K562 treated with DMSO at 1 percent for 48 hours (cell line): ENCODE data around the gene FHAD1. TPM values are rescaled to one million over a fixed set of nuclear protein-coding genes. Genes with fewer than 3 reads are reported as not detected.

Experiments
- total RNA-seq: library from RNA; unstranded; fragments of 300-600 nt; gene quantifications from 2 replicates; pipeline ENCODE4 v1.2.3, GENCODE V29; 2022; ENCODE audit warnings: low replicate concordance; ENCODE audit errors: extremely low read depth

The FHAD1 gene
- not detected in 2 replicates for total RNA-seq

DNA sequence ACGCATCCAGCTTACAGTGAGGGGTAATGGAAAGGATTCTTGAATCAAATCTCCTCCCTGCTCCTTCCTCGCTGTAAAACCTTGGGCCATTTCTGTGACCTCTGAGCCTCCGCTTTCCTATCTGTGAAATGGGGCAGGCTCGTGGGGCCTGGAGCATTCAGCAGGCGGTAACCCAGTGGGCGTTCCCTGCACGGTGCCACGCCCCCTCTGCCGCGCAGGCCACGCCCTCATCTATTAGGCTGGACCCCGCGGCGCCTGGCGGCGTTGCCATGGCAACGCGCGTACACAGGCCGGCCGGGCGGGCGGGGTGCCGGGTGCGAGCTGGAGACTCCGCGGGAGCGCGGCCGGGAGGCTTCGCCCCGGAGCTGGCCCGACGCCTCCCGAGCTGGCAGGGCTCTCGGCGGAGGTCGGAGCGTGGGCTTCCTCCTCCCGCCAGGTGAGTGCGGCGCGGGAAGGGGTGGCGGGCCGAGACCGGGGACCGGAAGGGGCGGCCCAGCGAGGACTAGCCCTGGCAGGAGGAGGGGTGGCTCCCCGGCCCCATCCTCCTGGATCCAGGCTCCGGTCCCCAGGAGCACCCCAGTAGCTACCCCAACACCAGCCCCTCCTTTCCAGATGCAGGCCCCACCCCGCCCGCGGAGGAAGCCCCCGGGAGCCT, at the start of gene FHAD1:
Gene FHAD1, plus strand, starts transcription at position 264 of the 655 bp plus-strand sequence. CDS start 4,562 bp downstream, outside the sequence.

DNA sequence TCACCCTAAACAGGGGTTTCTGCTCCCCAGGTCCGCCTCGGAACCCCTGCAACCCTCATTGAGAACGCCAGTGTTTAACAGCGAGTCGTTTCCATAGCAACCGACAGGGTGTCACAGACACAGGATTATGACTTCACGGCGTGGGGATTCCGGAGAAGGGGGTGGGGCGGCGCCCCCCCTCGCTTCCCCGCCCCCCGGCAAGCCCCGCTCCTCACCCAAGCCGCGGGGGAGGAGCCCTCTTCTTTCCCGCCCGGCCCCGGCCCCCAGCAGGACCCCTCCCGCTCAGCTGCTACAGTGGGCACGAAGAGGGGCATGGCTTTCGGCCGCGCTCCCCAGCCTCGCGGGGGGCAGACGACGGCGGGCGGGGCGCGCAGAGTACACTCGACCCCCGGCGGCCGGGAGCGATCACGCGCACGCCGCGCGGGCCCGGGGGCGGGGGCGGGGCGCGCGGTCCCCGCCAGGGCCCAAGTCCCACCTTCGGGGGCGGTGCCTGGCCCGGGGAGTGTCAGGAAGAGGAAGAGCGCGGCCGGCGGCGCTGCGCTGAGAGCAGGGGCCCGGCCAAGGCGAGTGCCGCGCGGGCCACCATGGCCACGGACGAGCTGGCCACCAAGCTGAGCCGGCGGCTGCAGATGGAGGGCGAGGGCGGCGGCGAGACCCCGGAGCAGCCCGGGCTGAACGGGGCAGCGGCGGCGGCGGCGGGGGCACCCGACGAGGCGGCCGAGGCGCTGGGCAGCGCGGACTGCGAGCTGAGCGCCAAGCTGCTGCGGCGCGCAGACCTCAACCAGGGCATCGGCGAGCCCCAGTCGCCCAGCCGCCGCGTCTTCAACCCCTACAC, 162.6 kb downstream of the FHAD1 start, which contains the start of gene EFHD2:
Gene EFHD2, plus strand, starts transcription at position 501 of the 835 bp plus-strand sequence. Its CDS starts 84 bp downstream, at position 585.

Other genes with a start within 250 kb of the FHAD1 start
- not detected in 2 replicates for gene TMEM51, start 93.5 kb upstream of the FHAD1 start, total RNA-seq
- not detected in 2 replicates for gene EFHD2, start 162.7 kb downstream of the FHAD1 start, total RNA-seq
- not detected in 2 replicates for gene CTRC, start 191.2 kb downstream of the FHAD1 start, total RNA-seq
- not detected in 2 replicates for gene CELA2A, start 209.5 kb downstream of the FHAD1 start, total RNA-seq
- gene CELA2B, start 228.9 kb downstream of the FHAD1 start, total RNA-seq, result not detected in 2 replicates